ENCODE measurements around the gene SELENON.

SELENON gene

DNA sequence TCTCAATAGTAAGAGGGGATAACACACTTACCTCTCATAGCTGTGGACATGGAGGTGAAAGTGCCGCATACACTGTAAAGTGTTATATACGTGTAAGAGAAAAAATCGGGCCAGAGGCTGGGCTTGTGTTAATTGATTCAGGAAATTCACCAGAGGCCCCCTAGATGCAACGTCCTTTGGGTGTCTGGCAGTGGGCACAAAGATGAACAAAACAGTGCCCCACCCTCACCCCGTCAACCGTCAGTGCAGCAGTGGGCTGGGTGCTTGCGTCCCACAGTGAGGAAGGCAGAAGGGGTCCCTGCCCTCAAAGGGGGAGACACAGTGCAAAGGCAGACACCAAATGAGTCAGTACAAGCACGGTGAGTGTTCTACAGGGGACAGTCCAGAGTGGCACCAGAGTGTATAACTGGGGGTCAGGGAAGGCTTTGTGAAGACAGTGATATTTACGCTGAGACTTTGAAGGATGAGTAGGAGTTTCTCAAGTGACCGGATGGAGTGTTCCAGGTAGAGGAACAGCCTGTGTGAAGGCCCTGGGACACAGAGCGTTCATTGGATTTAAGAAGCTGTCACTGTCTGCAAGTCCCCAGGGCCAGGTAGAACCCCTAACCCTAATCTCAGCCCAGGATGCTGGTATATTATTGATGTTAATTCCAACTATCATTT lies 13.2 kb downstream of the SELENON start:
- DNase-seq (ENCODE audit: low read depth, low spot score), result no peak
- H3K4me3 ChIP-seq (ENCODE audit: insufficient read length, low read depth), result no peak overlapping the region
- no peaks in the 10 kb centered on the region for H3K9me3 ChIP-seq (ENCODE audit: insufficient read depth, low read length)
- H3K4me1 ChIP-seq (ENCODE audit: insufficient read depth, insufficient read length), result peaks cover 22% of the 10 kb centered on the region
- H3K27me3 ChIP-seq (ENCODE audit: insufficient read depth, insufficient read length), result no peaks in the 10 kb centered on the region
- H3K36me3 ChIP-seq (ENCODE audit: insufficient read depth, insufficient read length, low read length), result peaks cover 84% of the 10 kb centered on the region
- TF ChIP-seq ZNF274 (IDR thresholded peaks at IDR 0.05; ENCODE audit: low read depth, low read length) (no peak), SUZ12 (IDR thresholded peaks at IDR 0.05; ENCODE audit: extremely low read depth, insufficient read depth, insufficient read length) (no peak), YY1 (IDR thresholded peaks at IDR 0.05; ENCODE audit: insufficient read depth, insufficient read length) (no peak)
- no peak overlapping the region for H3K9ac ChIP-seq (ENCODE audit: insufficient read length, low read depth)

DNA sequence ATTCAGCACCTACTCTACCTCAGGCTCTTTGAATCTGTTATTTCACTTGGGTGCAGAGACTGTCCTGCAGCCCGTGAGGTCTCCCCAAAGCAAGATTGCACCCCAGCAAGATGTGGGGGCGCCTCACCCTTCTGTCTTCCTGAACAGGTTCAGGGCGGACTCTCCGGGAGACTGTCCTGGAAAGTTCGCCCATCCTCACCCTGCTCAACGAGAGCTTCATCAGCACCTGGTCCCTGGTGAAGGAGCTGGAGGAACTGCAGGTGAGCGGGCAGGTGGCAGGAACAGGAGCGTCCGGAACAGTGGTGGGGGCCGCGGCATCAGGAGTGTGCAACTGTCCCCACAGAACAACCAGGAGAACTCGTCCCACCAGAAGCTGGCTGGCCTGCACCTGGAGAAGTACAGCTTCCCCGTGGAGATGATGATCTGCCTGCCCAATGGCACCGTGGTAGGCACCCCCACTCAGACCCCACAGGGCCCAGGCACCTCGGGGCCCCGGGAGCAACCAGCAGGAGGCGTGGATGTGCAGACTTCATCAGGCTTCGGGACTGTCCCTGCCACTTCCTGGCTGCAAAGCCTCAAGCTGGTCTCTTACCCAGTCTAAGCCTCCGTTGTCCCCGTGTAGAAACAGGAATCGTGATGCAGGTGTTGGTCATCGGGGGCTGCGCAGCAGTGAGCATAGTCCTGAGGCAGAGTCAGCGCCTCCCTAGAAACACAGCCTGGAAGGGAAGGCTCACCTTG lies 13.9 kb downstream of the SELENON start:
- no peaks in the 10 kb centered on the region for H3K9me3 ChIP-seq (ENCODE audit: insufficient read depth, low read length)
- H3K9ac ChIP-seq (ENCODE audit: insufficient read length, low read depth), result no peak overlapping the region
- H3K4me3 ChIP-seq (ENCODE audit: insufficient read length, low read depth), result no peak overlapping the region
- TF ChIP-seq SUZ12 (IDR thresholded peaks at IDR 0.05; ENCODE audit: extremely low read depth, insufficient read depth, insufficient read length) (no peak), ZNF274 (IDR thresholded peaks at IDR 0.05; ENCODE audit: low read depth, low read length) (no peak), YY1 (IDR thresholded peaks at IDR 0.05; ENCODE audit: insufficient read depth, insufficient read length) (no peak)
- peaks cover 26% of the 10 kb centered on the region for H3K4me1 ChIP-seq (ENCODE audit: insufficient read depth, insufficient read length)
- no peak for DNase-seq (ENCODE audit: low read depth, low spot score)
- H3K36me3 ChIP-seq (ENCODE audit: insufficient read depth, insufficient read length, low read length), result peaks cover 80% of the 10 kb centered on the region
- no peaks in the 10 kb centered on the region for H3K27me3 ChIP-seq (ENCODE audit: insufficient read depth, insufficient read length)

DNA sequence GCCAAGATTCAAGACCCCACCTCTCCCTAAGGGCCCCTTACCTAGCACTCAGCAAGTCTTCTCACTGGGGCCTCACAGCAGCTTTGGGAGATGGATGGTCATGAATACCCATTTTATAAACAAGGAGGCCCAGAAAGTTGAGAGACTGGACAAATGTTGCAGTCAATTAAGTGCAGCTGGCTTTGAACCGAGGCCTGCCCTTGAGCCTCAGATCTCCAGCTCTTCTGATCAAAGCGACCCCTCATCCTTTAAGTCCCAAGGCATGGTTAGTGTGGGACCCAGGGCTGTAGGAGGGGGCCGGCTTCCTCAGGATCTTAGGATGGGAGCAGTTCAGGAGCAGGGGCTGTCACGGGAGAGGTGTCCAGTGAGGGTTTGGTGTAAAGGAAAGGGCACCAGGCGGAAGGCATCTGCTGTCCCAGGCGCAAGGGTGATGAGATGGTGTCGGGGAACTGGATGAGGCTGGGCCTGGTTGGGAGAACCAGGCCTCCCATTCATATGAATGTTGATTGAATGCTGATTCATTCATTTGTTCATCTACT lies 14.6 kb downstream of the SELENON start:
- no peaks in the 10 kb centered on the region for H3K9me3 ChIP-seq (ENCODE audit: insufficient read depth, low read length)
- peaks cover 26% of the 10 kb centered on the region for H3K4me1 ChIP-seq (ENCODE audit: insufficient read depth, insufficient read length)
- peaks cover 73% of the 10 kb centered on the region for H3K36me3 ChIP-seq (ENCODE audit: insufficient read depth, insufficient read length, low read length)
- H3K9ac ChIP-seq (ENCODE audit: insufficient read length, low read depth), result no peak overlapping the region
- no peaks in the 10 kb centered on the region for H3K27me3 ChIP-seq (ENCODE audit: insufficient read depth, insufficient read length)
- DNase-seq (ENCODE audit: low read depth, low spot score), result no peak
- TF ChIP-seq ZNF274 (IDR thresholded peaks at IDR 0.05; ENCODE audit: low read depth, low read length), result no peak
- no peak overlapping the region for H3K4me3 ChIP-seq (ENCODE audit: insufficient read length, low read depth)

DNA sequence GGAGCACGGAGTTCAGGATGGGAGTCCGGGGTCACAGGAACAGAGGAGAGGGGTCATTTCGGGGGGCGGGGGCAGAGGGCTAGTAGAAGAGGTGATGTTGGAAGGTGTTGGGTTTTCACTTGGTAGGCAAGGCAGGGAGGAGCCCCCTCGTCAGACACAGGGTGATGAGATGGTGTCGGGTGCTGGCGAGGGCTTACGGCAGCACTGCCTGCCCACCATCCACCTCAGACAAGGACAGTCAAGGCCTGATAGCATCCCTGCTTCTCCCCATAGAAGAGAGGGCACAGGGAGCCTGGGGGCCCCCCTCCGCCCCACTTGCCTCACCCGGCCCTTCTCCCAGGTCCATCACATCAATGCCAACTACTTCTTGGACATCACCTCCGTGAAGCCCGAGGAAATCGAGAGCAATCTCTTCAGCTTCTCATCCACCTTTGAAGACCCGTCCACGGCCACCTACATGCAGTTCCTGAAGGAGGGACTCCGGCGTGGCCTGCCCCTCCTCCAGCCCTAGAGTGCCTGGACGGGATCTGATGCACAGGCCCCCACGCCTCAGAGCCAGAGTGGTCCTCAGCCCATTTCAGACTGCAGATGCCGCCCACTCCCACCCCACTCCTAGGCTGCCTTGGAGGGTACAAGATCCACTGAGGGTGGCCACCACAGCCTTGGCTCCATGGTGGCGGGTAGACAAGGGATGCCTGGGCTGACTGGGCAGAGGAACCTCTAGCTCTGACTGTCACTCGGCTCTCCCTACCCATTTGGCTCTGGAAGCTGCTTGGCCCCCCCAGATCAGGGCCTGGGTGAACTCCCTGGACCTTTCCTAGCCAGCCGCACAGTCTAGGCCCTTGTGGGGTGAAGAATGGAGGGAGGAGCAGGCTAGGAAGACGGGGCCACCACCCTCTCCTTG lies 15.5 kb downstream of the SELENON start:
- Histone ChIP-seq H3K4me1 (ENCODE audit: insufficient read depth, insufficient read length) (peaks cover 25% of the 10 kb centered on the region), H3K4me3 (ENCODE audit: insufficient read length, low read depth) (no peak overlapping the region), H3K9me3 (ENCODE audit: insufficient read depth, low read length) (no peaks in the 10 kb centered on the region), H3K27me3 (ENCODE audit: insufficient read depth, insufficient read length) (no peaks in the 10 kb centered on the region), H3K36me3 (ENCODE audit: insufficient read depth, insufficient read length, low read length) (peaks cover 64% of the 10 kb centered on the region), H3K9ac (ENCODE audit: insufficient read length, low read depth) (peak overlapping the region; percentile 34)
- DNase-seq (ENCODE audit: low read depth, low spot score), result no peak
- TF ChIP-seq ZNF274 (IDR thresholded peaks at IDR 0.05; ENCODE audit: low read depth, low read length), result no peak
- no peak for TF ChIP-seq SUZ12 (IDR thresholded peaks at IDR 0.05; ENCODE audit: extremely low read depth, insufficient read depth, insufficient read length)
- no peak for TF ChIP-seq YY1 (IDR thresholded peaks at IDR 0.05; ENCODE audit: insufficient read depth, insufficient read length)

DNA sequence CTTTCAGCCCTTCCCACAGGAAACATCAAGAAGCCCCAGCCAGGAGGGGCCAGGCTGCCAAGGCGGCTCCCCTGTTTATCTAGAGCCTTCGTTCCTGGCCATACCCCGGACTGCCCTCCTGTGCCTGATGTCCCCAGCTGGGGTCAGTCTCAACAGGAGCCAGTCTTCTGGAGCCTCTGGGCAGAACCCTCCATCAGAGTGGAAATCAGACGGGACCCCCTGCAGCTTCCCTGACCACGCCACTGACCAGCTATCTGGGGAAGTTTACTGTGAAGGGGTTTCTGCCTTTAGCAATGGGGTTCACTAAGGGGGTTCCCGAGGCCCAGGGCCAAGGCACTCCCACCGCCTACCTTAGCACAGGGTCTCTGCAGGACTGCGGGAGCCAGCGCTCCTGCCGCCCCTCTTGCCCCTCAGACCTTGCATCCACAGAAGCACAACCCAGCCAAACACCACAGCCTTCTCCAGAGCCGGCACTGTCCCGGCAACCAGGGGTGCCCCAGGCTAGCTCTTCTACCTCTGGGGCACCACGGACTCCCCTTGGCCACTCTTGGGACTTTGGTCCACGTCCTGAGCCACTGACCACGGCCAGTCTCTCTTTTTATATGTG lies 16.2 kb downstream of the SELENON start:
- peaks cover 3% of the 10 kb centered on the region for H3K27me3 ChIP-seq (ENCODE audit: insufficient read depth, insufficient read length)
- H3K36me3 ChIP-seq (ENCODE audit: insufficient read depth, insufficient read length, low read length), result peaks cover 58% of the 10 kb centered on the region
- DNase-seq (ENCODE audit: low read depth, low spot score), result no peak
- no peak overlapping the region for H3K9ac ChIP-seq (ENCODE audit: insufficient read length, low read depth)
- peaks cover 22% of the 10 kb centered on the region for H3K4me1 ChIP-seq (ENCODE audit: insufficient read depth, insufficient read length)
- H3K4me3 ChIP-seq (ENCODE audit: insufficient read length, low read depth), result no peak overlapping the region
- TF ChIP-seq ZNF274 (IDR thresholded peaks at IDR 0.05; ENCODE audit: low read depth, low read length) (no peak), SUZ12 (IDR thresholded peaks at IDR 0.05; ENCODE audit: extremely low read depth, insufficient read depth, insufficient read length) (no peak), YY1 (IDR thresholded peaks at IDR 0.05; ENCODE audit: insufficient read depth, insufficient read length) (no peak)
- H3K9me3 ChIP-seq (ENCODE audit: insufficient read depth, low read length), result no peaks in the 10 kb centered on the region

DNA sequence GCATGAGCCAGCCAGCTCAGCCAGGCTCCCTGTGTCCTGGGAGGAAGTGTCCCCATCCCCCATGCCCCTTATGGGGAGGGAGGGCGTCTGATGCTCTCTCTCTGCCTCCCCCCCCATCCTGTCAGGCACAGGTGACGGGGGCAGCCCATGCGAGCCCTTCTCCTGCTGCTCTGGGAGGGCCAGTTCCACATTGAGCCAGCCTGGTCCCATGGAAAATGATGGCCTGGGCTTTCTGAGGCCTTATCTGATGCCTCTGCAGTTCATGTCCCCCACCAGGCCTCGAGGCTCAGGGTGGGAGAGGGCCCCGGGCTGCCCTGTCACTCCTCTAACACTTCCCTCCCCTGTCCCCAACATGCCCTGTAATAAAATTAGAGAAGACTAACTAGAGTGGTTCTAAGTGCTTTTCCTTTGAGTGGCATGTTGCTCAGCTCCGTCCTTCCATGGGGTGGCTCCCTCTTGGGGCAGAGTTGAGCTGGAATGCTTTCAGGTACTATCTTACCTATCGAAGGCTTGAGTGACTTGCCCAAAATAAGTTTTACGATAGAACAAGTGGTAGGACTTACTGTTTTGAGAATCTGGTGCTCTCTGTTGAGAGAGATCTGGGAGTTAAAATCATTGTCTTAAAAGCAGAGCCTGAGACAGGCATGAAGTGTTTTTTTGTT lies 18.0 kb downstream of the SELENON start:
- no peak for DNase-seq (ENCODE audit: low read depth, low spot score)
- peaks cover 7% of the 10 kb centered on the region for H3K27me3 ChIP-seq (ENCODE audit: insufficient read depth, insufficient read length)
- H3K36me3 ChIP-seq (ENCODE audit: insufficient read depth, insufficient read length, low read length), result peaks cover 42% of the 10 kb centered on the region
- H3K9me3 ChIP-seq (ENCODE audit: insufficient read depth, low read length), result no peaks in the 10 kb centered on the region
- H3K9ac ChIP-seq (ENCODE audit: insufficient read length, low read depth), result peak overlapping the region; percentile 4
- TF ChIP-seq YY1 (IDR thresholded peaks at IDR 0.05; ENCODE audit: insufficient read depth, insufficient read length) (no peak), SUZ12 (IDR thresholded peaks at IDR 0.05; ENCODE audit: extremely low read depth, insufficient read depth, insufficient read length) (no peak), ZNF274 (IDR thresholded peaks at IDR 0.05; ENCODE audit: low read depth, low read length) (no peak)
- peaks cover 20% of the 10 kb centered on the region for H3K4me1 ChIP-seq (ENCODE audit: insufficient read depth, insufficient read length)
- H3K4me3 ChIP-seq (ENCODE audit: insufficient read length, low read depth), result no peak overlapping the region
